HG02981 (cell line): Measurements from ENCODE around the gene FRMPD3.
A peak's percentile ranks its signal among the peaks of the same experiment; 100 is the strongest.
"Not testable (repeated sequence)": the region's sequence is repeated elsewhere in the genome, so short reads cannot be mapped to it uniquely, and the experiment has no call there.

Source experiments
- ATAC-seq: cut with Tn5 transposase; IDR thresholded peaks from one replicate; pipeline ENCODE4 v1.9.1; 2021; ENCODE audit warnings: mild to moderate bottlenecking, moderate library complexity; ENCODE audit not compliant: unreplicated experiment

The FRMPD3 gene

DNA sequence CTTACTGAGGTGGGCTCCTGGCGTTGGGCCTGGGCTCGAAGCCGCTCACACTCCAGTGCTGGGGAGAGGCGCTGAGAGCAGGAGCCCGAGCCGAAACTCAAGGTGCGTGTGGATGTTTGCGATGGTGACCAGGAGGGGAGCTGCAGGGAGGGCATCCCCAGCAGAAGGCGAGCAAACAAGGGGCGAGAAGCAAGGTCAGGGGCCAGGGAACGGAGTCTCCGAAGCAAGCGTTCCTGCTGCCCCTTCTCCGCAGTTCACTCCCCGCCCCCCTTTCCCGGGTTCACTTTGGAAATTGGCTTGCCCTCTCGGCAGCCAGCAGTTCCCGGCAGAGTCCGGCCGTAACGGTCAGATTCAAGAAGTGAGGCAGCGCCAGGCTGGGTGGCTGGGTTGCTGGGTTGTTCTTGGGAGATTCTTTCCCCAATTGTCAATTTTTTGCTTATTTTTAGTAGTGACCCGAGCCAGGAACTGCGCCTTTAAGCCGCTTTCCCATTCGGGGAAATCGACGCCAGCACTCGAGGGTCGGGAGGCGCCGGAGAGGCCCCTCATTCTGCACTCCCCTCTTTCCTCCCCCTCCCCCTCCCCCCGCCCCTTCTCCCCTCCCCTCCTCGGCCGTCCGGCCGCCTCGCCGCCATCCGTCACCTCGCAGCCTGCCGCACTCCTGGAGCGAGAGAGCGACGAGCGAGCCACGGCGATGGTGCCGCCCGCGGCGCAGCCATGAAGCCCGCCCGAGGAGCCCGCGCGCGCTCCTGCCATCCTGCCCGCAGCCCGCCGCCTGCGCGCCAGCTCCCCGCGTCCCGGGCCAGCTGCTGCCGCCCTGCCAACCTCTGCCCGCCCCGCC, at the start of gene FRMPD3:
FRMPD3 (plus strand) TSS at position 655 of the 838 bp plus-strand sequence. CDS start 76,937 bp downstream, outside the sequence.
- ATAC-seq = no peak

DNA sequence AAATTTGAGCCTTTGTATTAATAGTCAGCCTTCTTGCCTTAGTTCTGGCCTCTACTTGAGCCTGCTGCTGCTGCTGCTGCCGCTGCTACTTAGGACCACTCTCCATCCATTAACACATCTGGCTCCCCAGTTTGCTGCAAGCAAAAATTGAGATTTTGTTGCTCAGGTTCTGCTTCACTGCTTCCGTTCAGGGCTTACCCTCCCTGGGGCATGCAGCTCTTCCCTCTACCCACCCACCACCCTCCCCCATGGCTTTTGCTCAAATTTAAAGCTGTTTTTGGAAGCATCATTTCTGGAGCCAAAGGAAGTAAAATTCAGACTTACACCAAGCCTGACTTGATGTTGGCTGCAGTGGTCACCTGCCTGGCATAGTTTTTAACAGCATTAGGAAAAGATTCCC, 28.9 kb upstream of the FRMPD3 start:
- no peak for ATAC-seq

- no peak for ATAC-seq
These were observed 28.1 kb upstream of the FRMPD3 start for GRCh38 chrX:107421337-107421861.

DNA sequence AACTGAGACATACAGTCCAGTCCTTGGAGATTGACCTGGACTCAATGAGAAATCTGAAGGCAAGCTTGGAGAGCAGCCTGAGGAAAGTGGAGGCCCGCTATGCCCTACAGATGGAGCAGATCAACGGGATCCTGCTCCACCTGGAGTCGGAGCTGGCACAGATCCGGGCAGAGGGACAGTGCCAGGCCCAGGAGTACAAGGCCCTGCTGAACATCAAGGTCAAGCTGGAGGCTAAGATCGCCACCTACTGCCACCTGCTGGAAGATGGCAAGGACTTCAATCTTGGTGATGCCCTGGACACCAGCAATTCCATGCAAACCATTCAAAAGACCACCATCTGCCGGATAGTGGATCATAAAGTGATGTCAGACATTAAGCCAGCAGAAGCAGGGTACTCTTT, 20.4 kb upstream of the FRMPD3 start:
- no peak for ATAC-seq

GRCh38 chrX:107440187-107440586, 9.3 kb upstream of the FRMPD3 start:
- ATAC-seq = no peak

GRCh38 chrX:107440692-107441091, 8.8 kb upstream of the FRMPD3 start:
- no peak for ATAC-seq

DNA sequence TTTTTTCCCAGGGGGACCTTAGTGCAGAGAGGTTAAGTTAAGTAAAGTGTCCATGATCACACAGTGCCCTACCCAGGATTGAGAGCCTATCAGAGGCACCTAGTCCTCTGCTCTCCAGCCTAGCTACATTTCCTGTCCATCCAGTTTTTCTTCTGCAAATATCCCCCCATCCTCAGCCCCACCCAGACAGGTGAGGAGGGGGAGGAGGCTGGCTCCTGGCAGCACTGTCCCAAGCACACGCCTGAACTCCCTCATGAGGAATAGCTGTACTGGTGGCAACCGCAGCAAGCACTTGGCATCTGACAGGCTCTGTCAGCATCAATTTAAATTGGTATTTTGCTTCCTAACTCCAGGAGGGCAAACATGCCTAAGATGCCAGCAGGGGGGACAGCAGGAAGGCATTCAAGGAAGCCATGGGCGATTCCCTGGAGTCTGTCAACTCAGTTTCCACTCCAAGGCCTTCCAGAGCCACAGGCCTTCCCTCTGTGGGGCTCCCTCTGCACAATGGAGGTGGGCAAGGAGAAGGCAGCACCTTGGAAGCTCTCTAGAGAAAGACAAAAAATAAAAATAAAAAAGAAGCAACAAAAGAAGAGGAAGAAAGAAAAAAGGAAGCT, 6.4 kb upstream of the FRMPD3 start:
- no peak for ATAC-seq

DNA sequence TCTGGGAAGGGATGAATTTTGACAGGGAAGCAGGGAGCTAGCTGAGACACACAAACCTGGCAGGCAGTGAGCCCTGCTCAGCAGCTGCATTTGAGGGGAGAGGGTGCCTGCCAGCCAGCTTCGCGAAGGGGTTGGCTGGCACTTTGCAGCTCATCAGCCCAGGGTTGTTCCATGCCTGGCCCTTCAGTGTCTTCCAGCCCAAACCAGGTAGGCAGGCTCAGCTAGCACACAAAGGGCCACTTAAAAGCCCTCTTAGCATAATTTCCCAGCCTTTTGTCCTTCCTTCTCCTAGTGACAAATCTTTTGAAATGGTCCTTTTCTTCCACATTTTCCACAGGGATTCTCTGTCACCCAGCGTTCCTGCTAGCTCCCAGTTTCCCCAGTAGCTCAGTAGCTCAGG, 4.3 kb upstream of the FRMPD3 start:
- ATAC-seq = no peak

DNA sequence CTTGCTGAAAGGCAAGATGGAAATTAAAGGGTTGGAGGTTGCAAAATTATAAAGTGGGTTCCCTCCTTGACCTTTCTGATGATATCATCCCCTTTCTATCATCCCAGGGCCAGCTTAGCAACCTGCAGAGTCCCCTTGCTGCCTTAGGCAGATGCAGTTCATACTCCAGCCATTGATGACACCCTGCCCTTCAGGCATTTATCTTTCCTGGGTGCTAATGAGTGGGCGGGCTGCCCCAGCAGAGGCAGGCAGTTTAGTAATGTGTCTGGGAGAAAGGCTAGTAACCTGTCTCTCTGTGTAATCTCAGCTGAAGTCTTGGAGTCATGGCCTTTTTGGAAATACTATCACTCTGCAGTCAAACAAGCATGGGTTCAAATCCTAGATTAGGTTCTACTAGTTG, 3.8 kb upstream of the FRMPD3 start:
- no peak for ATAC-seq

- no peak for ATAC-seq
These were observed 1.8 kb upstream of the FRMPD3 start for GRCh38 chrX:107447642-107448041.

DNA sequence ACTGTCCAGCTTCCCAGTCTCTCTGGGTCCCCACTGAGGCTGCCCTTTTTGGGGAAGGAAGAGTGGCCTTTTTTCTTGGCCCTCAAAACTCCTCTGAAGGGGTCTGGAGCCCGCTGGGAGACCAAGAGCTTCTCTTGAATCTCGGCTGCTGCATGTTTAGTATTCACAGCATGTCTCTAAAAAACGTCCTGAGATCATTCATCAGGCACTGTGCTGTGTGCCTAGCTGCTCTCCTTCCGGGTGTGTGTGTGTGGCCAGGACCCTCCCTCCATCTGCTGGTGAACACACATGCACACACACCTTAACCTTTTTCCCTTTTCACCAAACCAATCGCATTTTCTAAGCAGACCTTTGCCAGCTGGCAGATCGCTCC, 841 bp upstream of the FRMPD3 start:
- no peak for ATAC-seq

- ATAC-seq = no peak
These were observed 1.5 kb downstream of the FRMPD3 start for GRCh38 chrX:107450823-107451509.

DNA sequence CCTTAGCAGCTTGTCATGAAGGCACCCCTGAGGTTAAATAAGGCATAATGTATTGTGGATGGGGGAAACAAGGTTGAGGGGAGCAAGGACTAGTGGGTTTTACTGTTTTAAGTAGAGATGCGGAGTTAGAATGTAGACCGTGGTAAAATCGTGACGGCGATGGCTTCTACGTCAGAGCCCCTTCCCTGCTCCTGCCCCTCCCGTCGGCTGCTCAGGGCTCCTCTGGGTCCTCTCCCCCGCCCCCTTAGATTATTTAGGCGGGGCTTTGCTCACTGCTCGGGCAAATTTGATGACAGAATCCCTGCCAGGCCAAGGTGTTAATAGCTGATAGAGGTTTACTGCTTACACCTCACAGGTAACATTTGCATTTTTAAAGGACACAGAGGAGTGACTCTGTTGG, 2.3 kb downstream of the FRMPD3 start:
- ATAC-seq = no peak

- no peak for ATAC-seq
These were observed 3.1 kb downstream of the FRMPD3 start for GRCh38 chrX:107452581-107452980.

DNA sequence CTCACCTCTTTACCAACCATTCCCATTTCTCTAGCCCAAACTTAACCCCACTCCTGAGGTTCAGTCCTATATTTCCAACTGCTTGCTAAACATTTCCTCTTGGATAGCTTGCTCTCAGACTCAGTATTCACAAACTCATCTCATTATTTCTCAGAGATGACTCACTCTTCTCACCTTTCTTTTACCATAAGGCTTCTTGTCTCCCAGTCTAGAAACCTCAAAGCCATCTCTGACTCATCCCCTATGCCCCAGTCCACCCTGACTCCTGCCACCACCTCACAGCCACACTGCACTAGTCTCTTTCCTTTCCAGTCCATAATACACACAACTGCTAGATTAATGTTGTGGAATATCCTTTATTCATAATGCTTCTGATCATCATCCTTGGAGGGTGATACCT, 4.8 kb downstream of the FRMPD3 start:
- ATAC-seq = peak; percentile 89

GRCh38 chrX:107457289-107457688, 7.8 kb downstream of the FRMPD3 start:
- no peak for ATAC-seq

- peak; percentile 84 for ATAC-seq
These were observed 16.6 kb downstream of the FRMPD3 start for GRCh38 chrX:107465932-107466620.

GRCh38 chrX:107467271-107467670, 17.8 kb downstream of the FRMPD3 start:
- no peak for ATAC-seq

GRCh38 chrX:107470198-107470597, 20.7 kb downstream of the FRMPD3 start:
- ATAC-seq = no peak

DNA sequence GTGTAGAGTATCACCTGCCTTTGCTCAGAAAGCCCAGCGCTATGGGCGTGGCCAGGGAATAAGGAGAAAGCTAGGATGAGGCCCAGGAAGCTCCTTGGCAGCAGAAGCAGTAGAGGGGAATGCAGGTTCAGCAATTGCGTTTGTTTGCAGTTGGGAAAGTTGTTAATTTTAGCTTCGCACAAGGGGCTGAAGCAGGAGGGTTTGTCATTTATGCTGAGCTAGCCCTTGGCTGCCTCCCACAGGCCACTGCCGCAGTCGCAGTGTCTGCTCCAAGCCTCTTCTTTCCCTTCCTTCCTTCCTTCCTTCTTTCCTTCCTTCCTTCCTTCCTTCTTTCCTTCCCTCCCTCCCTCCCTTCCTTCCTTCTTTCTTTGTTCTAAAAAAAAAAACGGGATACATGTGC, 21.5 kb downstream of the FRMPD3 start:
- no peak for ATAC-seq

DNA sequence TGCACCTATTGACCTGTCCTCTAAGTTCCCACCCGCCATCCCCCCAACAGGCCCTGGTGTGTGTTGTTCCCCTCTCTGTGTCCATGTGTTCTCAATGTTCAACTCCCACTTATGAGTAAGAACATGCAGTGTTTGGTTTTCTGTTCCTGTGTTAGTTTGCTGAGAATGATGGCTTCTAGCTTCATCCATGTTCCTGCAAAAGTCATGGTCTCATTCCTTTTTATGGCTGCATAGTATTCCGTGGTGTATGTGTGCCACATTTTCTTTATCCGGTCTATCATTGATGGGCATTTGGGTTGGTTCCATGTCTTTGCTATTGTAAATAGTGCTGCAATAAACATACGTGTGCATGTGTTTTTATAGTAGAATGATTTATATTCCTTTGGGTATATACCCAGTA, 22.0 kb downstream of the FRMPD3 start:
- not testable (repeated sequence) for ATAC-seq
